ENCODE data around the gene PLAAT5.
"Not testable (repeated sequence)": the region's sequence is repeated elsewhere in the genome, so short reads cannot be mapped to it uniquely, and the experiment has no call there.

The PLAAT5 gene

GRCh38 chr11:63528729-63529278 is 37.8 kb upstream of the PLAAT5 start:
- not testable (repeated sequence) for H3K4me1 ChIP-seq (ENCODE audit: control insufficient read depth, insufficient read depth, low read length); H3K36me3 ChIP-seq (ENCODE audit: control insufficient read depth, insufficient read depth, low read length); H3K4me3 ChIP-seq (ENCODE audit: low read length); H3K27me3 ChIP-seq (ENCODE audit: control insufficient read depth, insufficient read depth, low read length); H3K9ac ChIP-seq (ENCODE audit: low read length); H3K27ac ChIP-seq (ENCODE audit: low read depth, low read length)

GRCh38 chr11:63528156-63528555 is 37.2 kb upstream of the PLAAT5 start:
- not testable (repeated sequence) for H3K9ac ChIP-seq (ENCODE audit: low read length); H3K27ac ChIP-seq (ENCODE audit: low read depth, low read length); H3K27me3 ChIP-seq (ENCODE audit: control insufficient read depth, insufficient read depth, low read length); H3K4me1 ChIP-seq (ENCODE audit: control insufficient read depth, insufficient read depth, low read length); H3K36me3 ChIP-seq (ENCODE audit: control insufficient read depth, insufficient read depth, low read length); H3K4me3 ChIP-seq (ENCODE audit: low read length)

GRCh38 chr11:63527667-63528066 is 36.7 kb upstream of the PLAAT5 start:
- Histone ChIP-seq H3K27ac (ENCODE audit: low read depth, low read length) (no peak overlapping the region), H3K27me3 (ENCODE audit: control insufficient read depth, insufficient read depth, low read length) (no peaks in the 10 kb centered on the region), H3K4me3 (ENCODE audit: low read length) (no peak overlapping the region), H3K36me3 (ENCODE audit: control insufficient read depth, insufficient read depth, low read length) (no peaks in the 10 kb centered on the region), H3K4me1 (ENCODE audit: control insufficient read depth, insufficient read depth, low read length) (no peaks in the 10 kb centered on the region), H3K9ac (ENCODE audit: low read length) (no peak overlapping the region)

GRCh38 chr11:63523151-63523550 is 32.2 kb upstream of the PLAAT5 start:
- Histone ChIP-seq H3K4me1 (ENCODE audit: control insufficient read depth, insufficient read depth, low read length) (no peaks in the 10 kb centered on the region), H3K9ac (ENCODE audit: low read length) (no peak overlapping the region), H3K4me3 (ENCODE audit: low read length) (no peak overlapping the region), H3K27ac (ENCODE audit: low read depth, low read length) (no peak overlapping the region), H3K27me3 (ENCODE audit: control insufficient read depth, insufficient read depth, low read length) (no peaks in the 10 kb centered on the region), H3K36me3 (ENCODE audit: control insufficient read depth, insufficient read depth, low read length) (no peaks in the 10 kb centered on the region)

- Histone ChIP-seq H3K4me1 (ENCODE audit: control insufficient read depth, insufficient read depth, low read length) (no peaks in the 10 kb centered on the region), H3K27me3 (ENCODE audit: control insufficient read depth, insufficient read depth, low read length) (no peaks in the 10 kb centered on the region), H3K27ac (ENCODE audit: low read depth, low read length) (no peak overlapping the region), H3K36me3 (ENCODE audit: control insufficient read depth, insufficient read depth, low read length) (no peaks in the 10 kb centered on the region), H3K4me3 (ENCODE audit: low read length) (no peak overlapping the region), H3K9ac (ENCODE audit: low read length) (no peak overlapping the region)
These were observed 30.9 kb upstream of the PLAAT5 start for GRCh38 chr11:63521896-63522295.

- Histone ChIP-seq H3K9ac (ENCODE audit: low read length) (no peak overlapping the region), H3K27me3 (ENCODE audit: control insufficient read depth, insufficient read depth, low read length) (no peaks in the 10 kb centered on the region), H3K27ac (ENCODE audit: low read depth, low read length) (no peak overlapping the region), H3K4me1 (ENCODE audit: control insufficient read depth, insufficient read depth, low read length) (no peaks in the 10 kb centered on the region), H3K4me3 (ENCODE audit: low read length) (no peak overlapping the region), H3K36me3 (ENCODE audit: control insufficient read depth, insufficient read depth, low read length) (no peaks in the 10 kb centered on the region)
These were observed 29.7 kb upstream of the PLAAT5 start for GRCh38 chr11:63520606-63521170.

- no peak overlapping the region for H3K9ac ChIP-seq (ENCODE audit: low read length)
- H3K27ac ChIP-seq (ENCODE audit: low read depth, low read length): no peak overlapping the region
- H3K4me3 ChIP-seq (ENCODE audit: low read length): no peak overlapping the region
- H3K36me3 ChIP-seq (ENCODE audit: control insufficient read depth, insufficient read depth, low read length): no peaks in the 10 kb centered on the region
- no peaks in the 10 kb centered on the region for H3K4me1 ChIP-seq (ENCODE audit: control insufficient read depth, insufficient read depth, low read length)
- H3K27me3 ChIP-seq (ENCODE audit: control insufficient read depth, insufficient read depth, low read length): no peaks in the 10 kb centered on the region
These were observed 27.6 kb upstream of the PLAAT5 start for GRCh38 chr11:63518548-63518947.

GRCh38 chr11:63517156-63517555 is 26.2 kb upstream of the PLAAT5 start:
- H3K4me3 ChIP-seq (ENCODE audit: low read length): no peak overlapping the region
- no peaks in the 10 kb centered on the region for H3K36me3 ChIP-seq (ENCODE audit: control insufficient read depth, insufficient read depth, low read length)
- no peaks in the 10 kb centered on the region for H3K27me3 ChIP-seq (ENCODE audit: control insufficient read depth, insufficient read depth, low read length)
- no peak overlapping the region for H3K9ac ChIP-seq (ENCODE audit: low read length)
- H3K27ac ChIP-seq (ENCODE audit: low read depth, low read length): no peak overlapping the region
- H3K4me1 ChIP-seq (ENCODE audit: control insufficient read depth, insufficient read depth, low read length): no peaks in the 10 kb centered on the region

GRCh38 chr11:63516109-63516508 is 25.1 kb upstream of the PLAAT5 start:
- H3K4me1 ChIP-seq (ENCODE audit: control insufficient read depth, insufficient read depth, low read length): no peaks in the 10 kb centered on the region
- no peaks in the 10 kb centered on the region for H3K36me3 ChIP-seq (ENCODE audit: control insufficient read depth, insufficient read depth, low read length)
- H3K27me3 ChIP-seq (ENCODE audit: control insufficient read depth, insufficient read depth, low read length): no peaks in the 10 kb centered on the region
- H3K4me3 ChIP-seq (ENCODE audit: low read length): no peak overlapping the region
- no peak overlapping the region for H3K27ac ChIP-seq (ENCODE audit: low read depth, low read length)
- no peak overlapping the region for H3K9ac ChIP-seq (ENCODE audit: low read length)

GRCh38 chr11:63512816-63513215 is 21.8 kb upstream of the PLAAT5 start:
- Histone ChIP-seq H3K4me1 (ENCODE audit: control insufficient read depth, insufficient read depth, low read length) (no peaks in the 10 kb centered on the region), H3K9ac (ENCODE audit: low read length) (no peak overlapping the region), H3K27ac (ENCODE audit: low read depth, low read length) (no peak overlapping the region), H3K4me3 (ENCODE audit: low read length) (no peak overlapping the region), H3K36me3 (ENCODE audit: control insufficient read depth, insufficient read depth, low read length) (no peaks in the 10 kb centered on the region), H3K27me3 (ENCODE audit: control insufficient read depth, insufficient read depth, low read length) (no peaks in the 10 kb centered on the region)

- Histone ChIP-seq H3K27me3 (ENCODE audit: control insufficient read depth, insufficient read depth, low read length) (no peaks in the 10 kb centered on the region), H3K9ac (ENCODE audit: low read length) (no peak overlapping the region), H3K27ac (ENCODE audit: low read depth, low read length) (no peak overlapping the region), H3K4me3 (ENCODE audit: low read length) (no peak overlapping the region), H3K4me1 (ENCODE audit: control insufficient read depth, insufficient read depth, low read length) (no peaks in the 10 kb centered on the region), H3K36me3 (ENCODE audit: control insufficient read depth, insufficient read depth, low read length) (no peaks in the 10 kb centered on the region)
These were observed 20.2 kb upstream of the PLAAT5 start for GRCh38 chr11:63511048-63511748.

GRCh38 chr11:63510360-63511047 is 19.5 kb upstream of the PLAAT5 start:
- Histone ChIP-seq H3K27ac (ENCODE audit: low read depth, low read length) (no peak overlapping the region), H3K9ac (ENCODE audit: low read length) (no peak overlapping the region), H3K4me1 (ENCODE audit: control insufficient read depth, insufficient read depth, low read length) (no peaks in the 10 kb centered on the region), H3K27me3 (ENCODE audit: control insufficient read depth, insufficient read depth, low read length) (no peaks in the 10 kb centered on the region), H3K4me3 (ENCODE audit: low read length) (no peak overlapping the region), H3K36me3 (ENCODE audit: control insufficient read depth, insufficient read depth, low read length) (no peaks in the 10 kb centered on the region)
